GM21390 (cell line): ENCODE measurements around the gene NARS2.
A peak's percentile ranks its signal among the peaks of the same experiment; 100 is the strongest.
"Not testable (repeated sequence)": the region's sequence is repeated elsewhere in the genome, so short reads cannot be mapped to it uniquely, and the experiment has no call there.

Experiments used
- ATAC-seq: cut with Tn5 transposase; IDR thresholded peaks from one replicate; pipeline ENCODE4 v1.9.1; 2021; ENCODE audit not compliant: unreplicated experiment

The NARS2 gene

DNA sequence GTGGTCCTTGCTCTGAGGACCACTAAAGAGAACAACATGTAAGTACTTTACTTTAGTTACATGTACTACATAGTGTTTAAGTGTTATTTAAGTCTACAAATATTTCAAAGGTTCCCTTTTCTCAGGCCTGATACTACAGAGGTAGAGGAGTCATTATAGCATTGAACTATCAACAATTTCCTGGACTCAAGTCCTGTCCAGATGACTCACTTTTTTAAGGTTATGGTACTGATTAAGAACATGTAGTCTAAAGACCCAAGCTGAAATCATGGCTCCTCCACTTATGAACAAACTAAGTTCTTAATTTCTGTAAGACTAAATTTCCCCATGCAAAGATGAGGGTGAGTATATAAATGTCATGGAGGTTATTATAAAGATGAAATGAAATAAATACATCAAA lies 74.7 kb downstream of the NARS2 start:
- ATAC-seq: no peak

DNA sequence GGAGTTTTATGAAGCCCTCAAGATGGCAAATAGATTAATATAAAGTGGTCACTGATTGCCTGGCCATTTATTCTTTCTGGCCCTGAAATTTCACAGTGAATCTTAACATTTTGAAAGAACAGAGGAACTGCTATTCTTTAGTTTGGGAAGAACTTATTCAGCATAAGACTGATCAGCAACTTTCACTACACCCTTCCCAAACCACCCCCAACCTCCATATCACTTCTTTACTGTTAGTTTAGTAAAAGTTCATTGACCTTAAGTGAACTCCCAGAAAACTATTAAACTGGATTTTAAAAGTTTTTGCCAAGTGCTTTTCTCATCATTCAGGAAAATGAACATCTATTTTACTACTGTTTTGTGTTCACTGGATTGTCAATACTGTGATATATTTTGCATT lies 77.4 kb downstream of the NARS2 start:
- ATAC-seq: no peak

DNA sequence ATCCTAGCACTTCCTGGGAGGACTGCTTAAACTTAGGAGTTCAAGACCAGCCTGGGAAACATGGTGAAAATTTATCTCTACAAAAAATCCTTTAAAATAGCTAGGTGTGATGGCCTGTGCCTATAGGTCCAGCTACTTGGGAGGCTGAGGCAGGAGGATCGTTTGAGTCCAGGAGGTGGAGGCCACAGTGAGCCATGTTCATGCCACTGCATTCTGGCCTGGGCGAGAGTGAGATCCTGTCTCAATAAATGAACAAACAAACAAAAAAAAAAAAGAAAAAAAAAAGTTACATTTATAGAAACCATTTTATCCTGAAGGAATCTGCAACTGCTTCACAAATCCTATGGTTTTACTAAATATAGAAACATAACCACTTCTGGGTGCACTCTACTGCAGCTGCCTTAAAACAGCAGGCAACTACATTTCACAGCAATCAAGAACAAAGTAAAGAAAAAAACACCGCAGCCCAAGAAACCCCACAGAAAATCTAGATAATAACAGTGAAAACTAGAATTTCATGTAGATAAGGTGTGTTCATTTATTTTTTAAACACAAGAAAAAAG lies 81.2 kb downstream of the NARS2 start:
- no peak for ATAC-seq

DNA sequence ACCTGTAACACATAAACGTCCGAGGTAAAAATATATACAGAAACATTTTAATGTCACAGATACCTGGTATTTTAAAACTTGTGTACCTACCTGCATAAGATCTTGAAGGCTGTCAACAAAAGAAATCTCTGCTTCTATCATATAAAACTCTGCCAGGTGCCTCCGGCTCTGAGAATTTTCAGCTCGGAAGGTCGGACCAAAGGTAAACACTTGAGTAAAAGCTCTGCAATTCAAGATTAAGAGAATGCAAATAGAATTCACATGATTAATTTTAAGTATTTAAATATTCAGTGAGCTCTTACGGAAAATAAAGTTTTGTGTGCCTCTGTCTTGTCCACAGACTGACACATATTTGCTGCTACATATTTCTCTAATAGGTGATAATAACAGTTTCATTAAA lies 81.7 kb downstream of the NARS2 start:
- ATAC-seq: no peak

DNA sequence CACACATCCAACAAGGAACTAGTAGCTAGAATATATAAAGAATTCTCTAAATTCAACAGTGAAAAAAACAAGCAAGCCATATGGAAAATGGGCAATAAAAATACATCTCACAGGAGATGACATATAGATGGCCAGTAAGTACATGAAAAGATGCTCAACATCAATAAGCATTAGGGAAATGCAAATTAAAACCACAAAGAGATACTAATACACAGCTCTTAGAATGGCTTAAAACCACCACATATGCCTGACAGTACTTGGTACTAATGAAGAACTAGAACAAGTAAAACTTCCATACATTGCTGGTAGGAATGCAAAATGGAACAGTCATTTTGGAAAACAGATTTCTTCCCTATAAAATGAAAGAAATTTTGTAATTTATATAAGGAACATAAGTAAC lies 85.5 kb downstream of the NARS2 start:
- no peak for ATAC-seq

DNA sequence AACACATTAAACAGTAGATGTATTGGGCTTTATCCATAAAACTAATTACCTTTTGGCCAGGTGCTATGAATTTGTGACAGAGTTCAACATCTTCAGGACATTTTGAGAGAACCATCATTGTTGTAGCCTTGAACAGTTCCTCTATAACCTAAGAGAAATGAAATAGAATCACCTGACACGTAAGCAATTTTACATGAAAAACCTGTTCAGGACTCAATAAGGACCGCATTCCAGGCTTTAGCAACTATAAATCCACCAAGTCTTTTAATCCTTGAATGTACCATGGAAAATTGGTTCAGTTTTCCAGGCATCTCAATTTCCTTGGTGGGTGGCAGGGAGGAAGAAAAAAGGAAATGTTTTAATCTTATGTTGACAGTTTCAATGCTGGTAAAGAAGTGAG lies 96.1 kb downstream of the NARS2 start:
- no peak for ATAC-seq

DNA sequence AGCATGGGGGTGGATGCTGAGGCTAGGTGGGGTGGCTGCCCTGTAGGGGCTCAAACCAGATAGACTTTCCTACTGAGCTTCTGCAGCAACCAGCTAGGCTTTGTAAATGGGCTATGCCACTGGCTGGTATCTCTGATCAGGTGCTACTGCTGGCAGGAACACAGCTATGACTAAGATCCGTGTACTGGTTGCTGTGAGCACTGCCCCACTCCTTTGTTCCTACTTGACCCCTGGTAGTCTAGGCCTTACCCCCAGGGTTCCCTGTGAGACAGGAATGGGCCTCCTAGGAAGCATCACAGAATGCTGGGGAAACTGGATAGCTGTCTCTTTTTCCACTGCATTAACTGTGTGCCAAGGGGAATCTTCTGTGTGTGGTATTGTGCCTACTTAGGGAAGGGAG lies 98.6 kb downstream of the NARS2 start:
- no peak for ATAC-seq

DNA sequence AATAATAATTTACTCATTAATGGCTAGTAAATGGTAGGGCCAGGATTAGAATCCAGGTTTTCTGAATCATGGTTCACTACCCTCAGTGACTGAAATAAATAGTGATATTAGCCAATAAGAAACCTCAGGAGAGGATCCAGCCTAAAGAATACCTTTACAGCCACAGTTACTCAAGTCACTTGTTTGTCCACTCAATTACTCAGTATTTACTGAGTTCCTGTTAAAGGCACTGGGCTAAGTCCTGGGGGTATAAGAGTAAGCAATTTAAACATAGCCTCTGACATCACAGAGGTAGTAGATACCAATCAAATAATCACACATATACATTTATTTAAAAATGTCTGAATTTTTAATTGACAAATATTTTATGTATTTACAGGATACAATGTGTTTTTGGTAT lies 100.2 kb downstream of the NARS2 start:
- ATAC-seq: no peak

DNA sequence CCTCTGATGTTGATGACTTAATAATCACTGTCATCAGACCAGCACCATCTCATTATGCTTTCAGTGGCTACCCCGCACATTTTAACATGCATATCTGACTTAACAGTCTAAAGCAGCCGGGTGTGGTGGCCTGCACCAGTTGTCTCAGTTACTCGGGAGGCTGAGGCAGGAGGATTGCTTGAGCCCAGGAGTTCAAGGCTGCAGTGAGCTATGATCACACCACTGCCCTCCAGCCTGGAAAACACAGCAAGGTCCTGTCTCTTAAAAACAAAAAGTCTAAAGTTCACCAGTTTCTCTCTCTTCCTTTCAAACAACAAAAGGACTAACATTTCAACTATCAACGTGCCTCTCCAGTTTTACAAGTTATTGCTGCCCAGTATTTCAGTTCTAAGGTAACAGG lies 101.8 kb downstream of the NARS2 start:
- no peak for ATAC-seq

DNA sequence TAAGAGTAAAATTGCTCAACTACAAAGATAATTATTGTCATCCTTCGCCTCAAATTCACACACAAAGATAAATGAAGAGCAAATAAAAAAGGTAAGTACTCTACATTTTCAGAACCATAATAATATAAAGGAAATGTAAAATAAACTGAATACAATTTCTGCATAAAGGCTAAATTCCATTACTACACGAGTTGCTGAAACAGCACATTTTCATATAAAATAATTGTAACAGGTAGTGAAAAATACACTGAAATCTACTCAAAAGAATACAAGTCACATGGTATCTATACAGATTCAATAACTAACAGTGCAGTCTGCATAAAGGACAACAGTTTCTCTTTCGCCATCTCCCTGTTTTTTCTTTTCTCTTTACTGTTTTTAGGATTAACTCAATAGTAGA lies 102.3 kb downstream of the NARS2 start:
- no peak for ATAC-seq

DNA sequence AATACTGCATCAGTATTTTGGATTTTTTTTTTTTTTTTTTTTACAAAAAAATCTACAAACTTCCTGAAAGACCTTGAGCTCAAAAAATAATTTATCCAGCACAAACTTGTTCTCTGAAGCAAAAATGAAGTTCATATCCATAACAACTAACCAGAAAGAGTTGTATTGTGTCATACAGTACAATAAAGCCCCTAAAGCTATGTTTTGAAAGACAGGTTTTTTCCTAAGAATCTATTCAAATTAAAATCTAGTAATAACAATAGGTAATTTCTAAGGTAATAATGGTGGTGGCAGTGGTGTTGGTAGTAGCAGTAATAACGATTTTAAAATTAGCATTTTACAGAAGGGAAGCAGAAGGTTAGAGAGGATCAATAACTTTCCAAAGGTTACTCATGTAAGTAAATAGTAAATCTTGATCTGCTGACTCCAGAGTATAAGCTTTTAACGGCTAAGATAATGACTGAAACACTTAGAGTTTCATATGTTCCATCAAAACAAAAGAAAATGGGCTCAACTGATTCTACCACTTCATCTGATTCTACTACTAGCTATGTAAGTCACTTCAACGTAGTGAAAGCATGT lies 103.7 kb downstream of the NARS2 start:
- ATAC-seq: no peak

DNA sequence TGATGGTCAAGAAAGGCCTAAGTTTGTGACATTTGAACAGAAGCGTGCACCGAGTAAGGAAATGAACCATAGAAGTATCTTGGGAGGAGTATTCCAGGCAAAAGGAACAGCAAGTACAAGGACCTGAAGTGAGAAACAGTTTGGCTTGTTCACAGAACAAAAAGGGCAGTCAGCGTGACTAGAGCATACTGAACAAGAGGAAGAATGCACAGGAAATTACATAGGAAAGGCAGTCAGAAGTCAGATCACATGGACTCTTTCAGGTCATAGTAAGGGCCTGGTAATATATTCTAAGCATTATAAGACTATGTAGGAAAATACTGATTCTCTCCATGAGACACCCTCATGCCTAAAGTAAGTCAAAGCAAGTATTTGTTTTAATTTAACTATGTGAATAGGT lies 104.8 kb downstream of the NARS2 start:
- ATAC-seq: no peak

DNA sequence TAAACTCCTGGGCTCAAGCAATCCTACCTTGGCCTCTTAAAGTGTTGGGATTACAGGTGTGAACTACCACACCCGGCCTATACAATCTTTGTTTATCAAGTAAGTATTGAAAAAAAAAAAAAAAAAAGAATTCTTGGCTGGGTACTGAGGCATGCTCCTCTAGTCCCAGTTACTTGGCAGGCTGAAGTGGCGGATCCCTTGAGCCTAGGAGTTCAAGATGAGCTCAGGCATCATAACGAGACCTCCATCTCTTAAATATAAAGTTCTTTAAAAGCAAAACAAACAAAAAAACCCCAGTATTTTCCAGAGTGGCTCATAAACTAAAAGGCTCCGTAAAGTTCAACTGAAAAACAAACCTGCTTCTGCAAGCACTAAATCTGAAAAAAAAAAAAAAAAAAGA lies 106.7 kb downstream of the NARS2 start:
- no peak for ATAC-seq

DNA sequence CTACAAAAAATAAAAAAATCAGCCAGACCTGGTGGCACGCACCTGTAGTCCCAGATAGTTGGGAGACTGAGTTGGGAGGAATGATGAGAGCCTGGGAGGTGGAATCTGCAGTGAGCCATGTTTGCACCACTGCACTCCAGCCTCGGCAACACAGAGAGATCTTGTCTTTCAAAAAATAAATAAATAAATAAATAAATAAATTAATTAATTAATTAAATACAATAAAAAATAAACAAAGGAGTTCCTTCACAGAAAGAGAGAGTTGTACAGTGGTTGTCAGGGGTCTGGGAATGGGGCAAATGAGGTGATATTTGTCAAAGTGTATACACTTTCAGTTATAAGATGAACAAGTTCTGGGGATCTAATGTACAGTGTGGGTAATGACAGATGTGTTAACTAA lies 107.3 kb downstream of the NARS2 start:
- no peak for ATAC-seq

DNA sequence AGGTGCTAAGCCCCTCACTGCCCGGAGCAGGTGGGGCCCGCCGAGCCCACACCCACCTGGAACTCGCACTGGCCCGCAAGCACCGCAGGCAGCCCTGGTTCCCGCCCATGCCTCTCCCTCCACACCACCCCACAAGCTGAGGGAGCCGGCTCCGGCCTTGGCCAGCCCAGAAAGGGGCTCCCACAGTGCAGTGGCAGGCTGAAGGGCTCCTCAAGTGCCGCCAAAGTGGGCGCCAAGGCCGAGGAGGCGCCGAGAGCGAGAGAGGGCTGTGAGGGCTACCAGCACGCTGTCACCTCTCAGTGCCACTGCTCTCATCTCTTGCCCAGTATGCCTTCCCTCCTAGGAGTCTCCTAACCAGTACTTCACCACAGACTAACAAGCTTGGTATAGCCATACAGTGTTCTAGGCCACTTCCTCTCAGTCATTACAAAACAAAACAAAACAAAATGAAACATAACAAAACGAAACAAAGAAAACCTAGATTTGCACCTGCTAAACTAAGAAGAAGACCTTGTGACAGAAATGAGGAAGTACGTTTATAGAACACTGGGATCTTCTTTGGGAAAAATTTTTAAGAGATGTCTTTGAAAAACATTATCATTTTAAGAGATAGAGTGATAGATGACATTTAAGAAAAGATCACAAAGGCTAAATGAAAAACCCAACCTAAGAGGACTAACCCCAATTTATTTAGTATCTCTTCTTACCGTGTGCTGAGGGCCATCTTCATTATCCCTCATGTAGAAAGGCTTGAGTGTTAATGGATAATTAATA lies 109.3 kb downstream of the NARS2 start:
- ATAC-seq: peak; percentile 99

DNA sequence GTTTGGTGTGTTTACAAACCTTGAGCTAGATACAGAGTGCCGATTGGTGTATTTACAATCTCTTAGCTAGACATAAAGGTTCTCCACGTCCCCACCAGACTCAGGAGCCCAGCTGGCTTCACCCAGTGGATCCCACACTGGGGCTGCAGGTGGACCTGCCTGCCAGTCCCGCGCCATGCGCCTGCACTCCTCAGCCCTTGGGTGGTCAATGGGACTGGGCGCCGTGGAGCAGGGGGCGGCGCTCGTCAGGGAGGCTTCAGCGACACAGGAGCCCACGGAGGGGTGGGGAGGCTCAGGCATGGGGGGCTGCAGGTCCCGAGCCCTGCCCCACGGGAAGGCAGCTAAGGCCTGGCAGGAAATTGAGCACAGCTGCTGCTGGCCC lies 109.9 kb downstream of the NARS2 start:
- not testable (repeated sequence) for ATAC-seq

DNA sequence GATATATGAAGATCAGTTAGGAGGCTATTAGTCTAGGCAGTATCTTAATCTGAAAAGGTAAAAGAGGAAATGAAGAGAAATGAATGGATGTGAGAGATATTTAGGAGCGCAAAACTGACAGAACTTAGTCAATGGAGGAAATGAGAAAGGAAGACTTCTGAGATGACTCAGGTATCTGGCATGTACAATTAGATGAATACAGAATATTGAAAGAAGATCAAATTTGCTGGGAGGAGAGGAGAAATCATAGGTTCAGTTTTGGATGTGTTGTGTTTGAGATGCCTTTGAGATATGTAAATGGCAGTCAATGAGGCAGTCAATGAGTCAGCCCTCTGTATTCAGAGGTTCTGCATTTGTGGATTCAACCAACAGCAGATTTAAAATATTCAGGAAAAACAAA lies 114.2 kb downstream of the NARS2 start:
- ATAC-seq: no peak

DNA sequence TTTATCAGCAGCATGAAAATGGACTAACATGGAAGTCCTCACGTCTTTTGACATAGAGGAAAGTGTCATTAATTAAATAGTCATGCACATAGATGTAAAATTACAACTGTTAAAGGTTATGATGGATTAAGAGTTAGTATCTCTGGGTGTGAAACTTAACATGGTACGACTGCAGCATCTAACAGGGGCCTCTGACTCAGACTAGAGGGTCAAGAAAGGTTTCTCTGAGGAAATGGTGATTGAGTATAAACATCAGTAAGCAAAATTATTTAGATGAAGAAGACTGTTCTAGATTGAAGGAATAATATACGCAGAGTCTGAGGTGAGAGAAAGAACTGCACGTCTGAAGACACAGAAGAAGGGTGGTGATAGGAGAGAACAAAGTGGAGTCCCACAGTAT lies 114.9 kb downstream of the NARS2 start:
- no peak for ATAC-seq

DNA sequence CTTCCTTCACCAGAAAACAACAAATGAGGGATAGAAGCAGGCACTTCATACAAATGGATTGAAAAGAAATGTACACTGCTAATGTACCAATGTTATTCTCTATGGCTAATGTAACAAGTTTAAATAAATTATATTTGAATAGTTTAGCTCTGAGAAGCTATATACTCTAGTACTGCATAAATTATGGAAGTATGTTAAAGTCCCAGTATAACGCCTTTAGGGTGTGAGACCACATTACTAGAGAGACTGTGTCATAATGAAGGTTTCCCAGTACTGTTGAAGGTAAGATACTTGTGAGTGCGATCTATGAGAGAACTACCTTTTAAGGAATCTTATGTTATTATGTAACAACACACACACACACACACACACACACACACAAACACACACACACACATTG lies 117.2 kb downstream of the NARS2 start:
- ATAC-seq: no peak

DNA sequence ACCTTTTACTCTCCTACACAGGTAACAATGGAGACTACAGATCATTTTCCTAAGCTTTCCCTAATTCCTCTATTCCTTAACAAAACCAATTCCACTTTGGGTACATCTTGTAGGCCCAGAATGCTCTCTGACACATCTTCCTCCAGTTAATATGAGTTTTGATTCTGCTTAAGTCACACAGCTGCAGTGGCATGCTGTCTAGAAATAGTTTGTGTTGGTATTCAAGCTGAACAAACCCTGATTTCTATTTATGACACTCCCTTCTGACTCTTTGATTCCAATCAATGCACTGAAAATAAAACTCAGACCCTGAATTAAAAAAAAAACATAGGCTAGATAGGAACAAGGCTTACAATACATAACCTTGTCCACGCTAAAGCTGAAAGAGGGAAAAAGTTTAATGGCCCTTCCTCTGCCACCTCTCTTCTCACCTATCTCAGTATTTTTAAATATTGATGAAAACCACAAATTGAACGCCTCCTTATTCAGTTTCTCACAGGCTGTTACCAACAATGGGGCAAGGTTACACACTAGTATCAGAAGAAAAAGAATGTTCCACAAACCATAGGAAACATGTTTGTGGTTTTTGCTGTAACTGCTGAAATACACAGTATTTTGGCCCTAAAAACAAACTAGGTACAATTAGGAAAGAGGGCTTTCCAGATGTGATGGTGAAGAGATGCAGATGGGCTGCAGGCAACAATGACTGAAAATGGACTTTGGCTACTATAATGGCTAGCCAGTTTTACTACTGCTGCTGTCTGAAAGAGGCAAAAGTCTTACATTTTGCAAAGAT lies 121.3 kb downstream of the NARS2 start:
- ATAC-seq: peak; percentile 56

DNA sequence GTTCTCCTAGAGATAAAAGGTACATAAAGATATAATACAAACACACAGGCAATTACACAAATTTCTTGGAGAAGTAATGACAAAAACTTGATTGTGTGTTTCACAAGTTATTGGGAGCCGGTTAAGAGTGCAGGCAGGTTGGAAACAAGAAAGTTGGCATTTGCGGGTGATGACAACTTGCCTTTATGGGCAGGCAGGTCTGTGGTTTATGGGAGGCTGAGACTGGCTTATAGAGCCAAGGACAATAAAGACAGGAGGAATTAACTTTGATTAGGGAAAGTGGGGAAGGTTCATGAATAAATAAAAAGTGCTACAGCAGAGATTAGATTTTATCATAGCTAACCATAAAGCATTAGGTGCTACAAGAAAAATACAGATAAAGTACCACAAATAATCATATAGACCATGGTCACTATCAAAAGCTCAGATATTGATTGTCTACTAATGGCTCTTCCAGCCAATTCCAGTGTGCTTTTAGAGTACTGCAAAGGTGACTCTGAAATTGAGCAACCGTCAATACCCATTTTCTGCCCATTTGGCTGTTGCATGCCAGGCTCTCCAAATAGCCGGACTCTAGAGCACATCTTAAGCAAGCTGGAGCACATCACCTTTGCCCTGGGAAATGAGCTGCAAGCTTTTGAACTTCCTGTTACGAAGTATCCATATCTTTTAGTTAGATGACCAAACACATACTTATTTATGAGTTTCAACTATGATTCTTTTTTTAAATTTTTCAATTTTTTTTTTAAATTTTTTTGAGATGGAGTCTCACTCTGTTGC lies 123.1 kb downstream of the NARS2 start:
- ATAC-seq: no peak
